HG03064 (cell line): Measurements from ENCODE around the gene COL4A2.

ENCODE experiments used
- ATAC-seq: cut with Tn5 transposase; IDR thresholded peaks from one replicate; pipeline ENCODE4 v1.9.1; 2021; ENCODE audit warnings: low read depth; ENCODE audit not compliant: unreplicated experiment

Gene COL4A2

DNA sequence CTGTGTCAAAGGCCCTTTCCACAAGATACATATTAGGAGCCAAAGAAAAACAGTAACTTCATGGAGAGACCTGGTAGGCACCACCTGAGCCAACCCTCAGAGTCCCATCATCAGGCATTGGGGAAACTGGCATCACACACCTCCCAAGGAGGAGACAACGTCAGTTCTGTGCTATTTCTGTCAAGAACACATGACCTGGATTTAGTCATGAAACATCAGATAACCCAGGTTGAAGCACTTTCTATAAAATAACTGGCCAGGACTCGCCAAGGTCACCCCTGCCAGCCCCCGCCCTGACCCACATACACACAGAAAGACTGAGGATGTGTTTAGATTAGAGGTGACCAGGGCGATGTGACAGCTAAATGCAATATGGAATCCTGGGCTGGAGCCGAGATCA, 35.8 kb upstream of the COL4A2 start:
- no peak for ATAC-seq

DNA sequence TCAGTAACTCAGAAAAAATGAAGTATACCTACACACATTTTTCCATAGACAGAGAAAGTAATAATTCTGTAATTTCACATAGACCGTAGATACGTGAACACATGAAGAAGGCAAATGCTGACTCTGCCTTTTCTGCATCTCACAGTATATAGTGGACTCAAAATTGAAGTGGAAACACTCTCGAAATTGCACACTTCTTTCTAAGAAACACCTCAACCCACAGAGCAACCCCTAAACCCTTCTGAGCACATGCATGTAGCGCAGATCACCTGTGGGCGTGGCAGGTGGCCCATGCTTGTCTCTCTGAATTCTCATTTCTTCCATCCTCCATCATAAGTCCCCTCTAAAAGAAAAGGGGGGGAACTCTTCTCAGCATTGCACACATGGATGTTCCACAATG, 34.9 kb upstream of the COL4A2 start:
- ATAC-seq, result no peak

DNA sequence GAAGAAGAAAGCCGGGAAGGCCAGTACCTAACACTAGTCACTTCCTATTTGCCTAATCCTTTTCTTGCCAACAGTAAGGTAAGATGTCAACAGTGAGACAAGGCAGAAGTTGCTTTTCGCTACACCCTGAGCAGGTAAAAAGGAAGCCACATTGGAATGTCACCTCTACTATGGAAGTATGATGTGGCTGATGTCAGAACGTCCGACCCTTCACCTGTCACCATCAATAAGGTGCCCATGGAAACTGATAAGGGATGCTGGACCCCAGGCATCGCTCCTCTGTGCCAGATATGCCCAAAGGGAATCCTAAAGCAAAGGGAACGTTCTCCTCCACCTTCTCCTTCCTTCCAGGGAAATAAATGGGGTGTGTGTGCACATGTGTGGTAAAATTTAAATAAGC, 34.4 kb upstream of the COL4A2 start:
- no peak for ATAC-seq

DNA sequence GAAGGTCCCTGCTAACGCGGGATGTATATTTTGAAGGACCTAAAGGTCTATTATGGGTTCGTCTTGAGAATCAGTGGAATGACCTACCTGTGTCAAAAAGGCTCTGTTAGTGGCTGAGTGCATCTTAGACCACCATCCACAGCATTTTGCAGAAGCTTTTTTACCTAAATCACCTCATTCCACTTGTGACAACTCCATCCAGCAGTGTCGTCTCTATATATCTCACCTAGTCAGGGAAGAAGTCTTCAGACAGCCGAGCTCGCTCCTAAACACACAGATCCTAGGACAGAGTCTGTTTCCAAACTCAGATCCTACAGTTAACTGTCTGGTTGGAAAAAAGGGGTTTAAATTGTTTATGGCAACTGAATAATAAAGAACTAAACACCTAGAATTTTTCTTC, 33.8 kb upstream of the COL4A2 start:
- ATAC-seq, result no peak

DNA sequence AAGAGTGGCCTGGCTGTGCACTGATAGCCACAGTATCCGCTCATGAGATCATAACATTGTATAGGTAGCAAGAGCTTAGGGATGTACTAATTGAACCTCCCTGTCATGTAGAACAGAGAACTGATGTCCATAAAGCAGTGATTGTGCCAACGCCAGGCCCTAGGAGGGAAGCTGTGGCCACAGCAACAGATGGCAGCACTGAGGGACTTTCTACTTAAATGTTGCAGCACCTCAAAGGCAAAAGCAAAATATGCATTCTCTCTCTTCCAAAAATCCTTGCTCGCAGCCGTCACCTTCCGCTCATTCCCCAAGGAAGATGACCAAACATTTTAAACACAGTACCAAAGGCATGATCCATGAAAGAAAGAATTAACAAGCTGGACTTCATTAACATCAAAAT, 32.4 kb upstream of the COL4A2 start:
- no peak for ATAC-seq

DNA sequence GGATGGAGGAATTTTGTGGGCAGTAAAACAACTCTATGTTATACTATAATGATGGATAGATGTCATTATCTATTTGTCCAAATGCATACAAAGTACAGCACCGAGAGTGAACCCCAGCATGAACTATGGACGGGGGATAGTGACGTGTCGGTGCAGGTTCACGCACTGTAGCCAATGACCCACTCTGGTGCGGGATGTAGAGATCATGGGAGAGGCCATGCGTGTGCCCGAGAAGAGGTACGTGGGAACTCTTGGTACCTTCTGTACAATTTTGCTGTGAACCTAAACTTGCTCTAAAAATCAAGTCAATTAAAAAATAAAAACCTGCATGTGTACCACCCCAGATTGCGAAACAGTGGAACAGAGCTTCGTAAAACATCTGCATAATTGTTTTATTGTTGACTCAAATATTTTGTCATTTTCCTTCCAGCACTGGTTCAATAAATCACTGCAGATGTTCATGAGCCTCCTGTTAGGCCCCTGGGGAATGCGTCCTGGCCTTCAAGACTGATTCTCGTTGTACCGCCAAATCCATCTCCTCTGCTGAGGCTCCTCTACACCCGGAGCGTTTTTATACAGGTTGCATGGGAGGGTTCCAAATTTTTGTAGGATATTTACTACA, 31.0 kb upstream of the COL4A2 start:
- no peak for ATAC-seq

DNA sequence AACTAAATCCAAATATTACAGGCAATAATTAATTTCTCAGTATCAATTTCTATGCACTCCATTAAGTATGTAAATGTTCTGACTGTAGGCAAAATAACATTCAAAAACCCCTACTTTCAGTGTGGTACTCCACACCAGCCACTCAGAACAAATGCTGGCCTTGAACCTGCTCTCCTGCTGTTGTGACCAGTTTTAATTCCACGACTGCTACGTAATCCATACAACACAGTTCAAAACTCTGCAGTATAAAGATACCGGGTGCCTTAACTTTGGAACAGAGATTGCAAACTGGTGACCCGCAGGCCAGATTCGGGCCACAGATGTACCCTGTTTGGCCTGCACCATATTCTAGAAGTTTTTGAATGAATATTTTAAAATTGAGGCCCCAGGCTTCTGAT, 30.5 kb upstream of the COL4A2 start:
- no peak for ATAC-seq

DNA sequence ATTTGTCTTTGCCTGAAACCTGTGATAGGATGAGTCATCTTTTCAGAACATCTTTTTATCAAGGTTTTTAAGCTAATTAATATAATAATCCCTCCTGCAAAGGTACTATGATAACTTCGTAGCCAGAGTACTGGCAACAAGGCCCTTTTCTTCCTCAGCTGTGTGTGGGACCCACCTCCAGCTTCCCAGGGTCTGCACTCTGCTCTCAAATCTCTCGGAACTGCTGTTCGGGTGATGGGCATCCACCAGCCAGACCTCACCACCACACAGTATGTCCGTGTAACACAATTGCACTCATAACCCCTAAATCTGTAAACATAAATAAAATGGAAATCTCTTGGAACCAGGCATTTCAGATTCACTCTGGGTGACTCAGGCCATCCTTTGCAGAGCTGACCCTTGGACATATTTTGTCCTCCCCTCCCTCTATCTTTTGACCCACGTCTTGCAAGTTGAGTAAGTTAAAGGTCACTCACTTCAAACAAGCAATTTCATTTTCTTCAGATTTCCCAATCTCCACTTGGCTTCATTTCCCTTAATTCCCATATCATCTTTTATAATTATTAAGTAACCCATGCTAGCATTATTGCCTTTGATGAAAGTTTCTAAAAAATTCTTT, 29.6 kb upstream of the COL4A2 start:
- no peak for ATAC-seq

DNA sequence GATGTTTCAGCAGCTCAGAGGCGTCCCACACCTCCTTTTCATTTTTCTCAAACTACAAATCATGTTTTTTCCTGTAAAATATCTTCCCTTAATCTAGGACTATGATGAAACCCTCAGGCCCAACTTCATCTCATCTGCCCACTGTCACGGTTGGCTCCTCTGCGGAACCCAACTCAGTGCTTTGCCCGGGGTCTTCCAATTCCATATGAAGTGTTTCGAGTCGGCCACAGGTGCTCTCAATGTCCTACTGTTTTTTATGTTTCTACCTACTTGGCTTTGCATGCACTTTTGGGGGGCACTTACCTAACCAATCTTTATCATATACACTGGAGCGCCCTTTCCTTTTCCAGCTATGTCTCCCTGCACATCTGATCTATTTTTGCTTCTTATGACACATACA, 28.2 kb upstream of the COL4A2 start:
- ATAC-seq, result no peak

DNA sequence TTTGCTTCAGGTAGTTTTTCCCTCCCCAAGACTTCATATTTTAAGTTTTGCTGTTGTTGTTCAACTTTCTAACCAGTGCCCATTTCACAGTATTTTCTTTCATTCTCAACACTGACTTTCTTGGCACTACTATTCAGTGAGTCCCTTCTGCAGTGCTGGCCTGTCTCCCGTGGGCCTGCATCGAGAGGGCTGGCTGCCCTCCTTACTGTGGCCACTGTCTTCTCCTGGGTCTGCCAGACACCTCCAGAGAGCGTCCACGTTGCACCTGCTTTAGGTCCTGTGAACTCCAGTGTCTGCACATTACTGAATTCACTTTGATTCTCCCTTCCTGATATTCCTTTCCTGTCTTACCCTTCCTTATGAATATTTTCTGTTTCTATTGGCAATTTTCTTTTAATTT, 27.4 kb upstream of the COL4A2 start:
- ATAC-seq, result no peak

DNA sequence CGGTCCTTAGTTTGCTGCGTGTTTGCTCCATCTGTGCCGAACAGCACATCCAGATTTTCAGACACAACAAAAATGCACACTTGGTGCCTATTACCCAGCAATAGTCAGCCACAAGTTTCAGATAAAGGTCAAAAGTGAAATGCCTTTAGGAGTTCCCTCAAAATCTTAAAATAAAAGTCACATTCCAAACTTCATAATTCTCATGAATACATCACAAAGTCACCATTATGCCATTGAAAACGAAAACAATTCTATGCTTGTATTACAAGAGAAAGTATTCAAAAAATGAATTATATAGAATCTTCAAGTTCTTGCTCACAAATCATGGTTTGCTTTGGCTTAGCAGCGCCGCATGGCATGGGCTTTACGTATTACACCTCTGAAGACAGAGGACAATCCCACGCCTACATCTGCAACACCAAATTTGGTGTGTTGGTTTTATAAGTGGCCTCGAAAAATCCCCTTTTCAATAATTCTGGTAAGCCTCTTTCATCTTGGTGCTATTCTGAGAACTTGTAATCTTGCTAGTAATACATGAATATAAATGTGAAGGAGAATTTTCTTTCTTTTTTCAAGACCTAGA, 26.8 kb upstream of the COL4A2 start:
- ATAC-seq, result no peak

DNA sequence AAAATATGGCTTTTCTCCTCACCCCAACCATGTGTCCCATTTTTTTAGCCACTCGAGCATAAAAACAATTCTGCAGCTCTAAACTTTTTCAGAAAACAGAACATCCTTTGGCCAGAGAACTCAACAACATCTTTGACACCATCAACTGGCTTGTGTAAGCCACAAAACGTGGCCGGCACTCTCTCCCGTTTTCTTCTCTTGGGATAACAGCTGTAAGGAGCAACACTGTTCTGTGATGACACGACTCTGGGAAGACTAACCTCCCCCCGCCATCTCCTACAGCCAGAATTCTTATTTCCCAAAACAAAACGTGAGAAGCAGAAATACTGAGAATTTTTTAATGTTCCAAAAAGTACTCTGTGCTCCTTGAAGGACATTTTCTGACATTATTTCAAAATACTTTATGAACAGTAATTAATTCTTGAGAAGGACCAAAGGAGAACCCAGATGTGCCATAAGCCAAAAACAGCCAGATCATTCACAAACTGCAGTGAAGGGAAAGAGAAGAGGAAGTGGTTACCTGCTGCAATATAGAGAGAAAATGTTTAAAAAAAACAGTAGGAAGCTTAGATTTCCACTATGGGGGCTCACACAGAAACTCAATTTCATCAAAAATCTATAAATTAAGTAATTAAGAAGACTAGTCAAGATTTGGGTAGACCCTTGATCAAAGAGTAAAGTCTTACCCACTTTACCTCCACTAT, 25.9 kb upstream of the COL4A2 start:
- no peak for ATAC-seq

DNA sequence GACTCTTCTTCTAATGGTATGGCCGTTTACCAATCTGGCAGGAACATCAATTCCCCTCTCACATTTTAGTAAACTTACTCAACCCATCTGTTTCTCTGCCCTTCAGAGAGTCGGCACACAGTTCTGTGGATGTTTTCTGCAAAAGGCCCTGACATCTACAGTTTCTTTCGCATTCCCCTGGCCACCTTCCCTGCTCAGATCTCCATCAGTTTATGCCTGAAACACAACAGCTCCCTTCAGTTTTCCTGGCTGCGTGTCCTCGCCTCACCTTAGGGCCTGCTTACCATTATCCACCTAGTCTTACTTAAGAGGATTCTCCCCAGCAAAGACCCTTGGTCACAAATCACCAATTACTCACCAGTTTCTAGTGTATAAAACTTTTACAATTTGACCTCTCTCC, 25.3 kb upstream of the COL4A2 start:
- ATAC-seq, result no peak

DNA sequence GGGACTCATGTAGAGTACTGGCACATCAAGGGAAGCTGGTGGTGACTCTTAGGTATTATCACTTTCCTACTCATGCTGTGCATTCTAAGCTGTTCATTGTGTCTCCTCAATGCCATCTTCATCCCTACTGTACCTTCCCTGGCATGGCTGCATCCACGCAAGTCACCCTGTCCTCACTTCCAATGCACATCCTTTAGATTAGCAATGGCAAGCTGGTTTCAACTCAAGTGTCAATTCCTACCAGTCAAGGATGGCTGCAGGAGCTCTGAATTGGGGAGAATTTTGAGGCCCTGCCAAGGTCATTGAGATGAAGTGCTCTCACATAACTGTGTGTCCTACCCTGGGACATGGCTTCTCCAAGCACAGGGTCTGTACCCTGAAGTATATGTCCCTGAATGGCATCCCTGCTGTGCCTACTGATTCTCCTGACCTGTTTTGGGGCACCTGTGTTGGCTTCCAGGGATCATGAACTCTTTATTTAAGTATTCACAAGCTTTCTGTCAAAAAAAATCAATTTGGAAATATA, 24.7 kb upstream of the COL4A2 start:
- no peak for ATAC-seq

DNA sequence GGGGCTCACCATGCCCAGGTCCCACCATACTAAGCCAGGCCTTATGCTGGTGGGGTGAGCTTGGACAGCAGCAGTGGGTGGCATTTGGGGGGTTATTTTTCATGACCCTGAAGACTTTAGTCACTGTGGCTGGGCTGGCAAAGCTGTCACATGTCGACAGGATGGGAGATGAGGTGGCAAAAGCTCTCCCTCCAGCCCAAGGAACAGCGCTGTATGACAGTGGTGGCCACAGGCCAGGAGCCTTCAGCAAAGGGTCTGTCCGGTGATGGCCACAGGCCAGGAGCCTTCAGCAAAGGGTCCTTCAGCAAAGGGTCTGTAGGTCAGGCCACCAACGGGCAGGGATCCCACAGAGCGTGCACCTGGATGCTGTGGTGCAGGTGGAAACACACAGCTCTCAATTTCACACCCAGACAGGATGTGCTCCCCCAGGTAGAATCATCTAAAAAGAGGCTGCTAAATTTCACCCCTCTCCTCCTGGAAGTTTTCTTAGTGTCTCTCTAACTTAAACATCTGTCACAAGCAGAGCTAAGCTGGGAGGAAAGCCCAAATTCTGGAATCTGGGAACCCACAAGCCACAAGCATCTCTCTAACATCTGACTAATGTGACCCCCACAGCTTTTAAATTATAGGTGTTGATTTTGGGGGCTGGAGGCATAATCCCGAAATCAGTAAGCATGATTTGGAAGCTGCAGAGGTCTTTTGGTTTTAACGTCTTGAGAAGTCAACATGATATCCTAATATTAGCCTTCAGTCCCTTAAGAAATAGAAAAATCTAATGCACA, 23.2 kb upstream of the COL4A2 start:
- ATAC-seq, result no peak

DNA sequence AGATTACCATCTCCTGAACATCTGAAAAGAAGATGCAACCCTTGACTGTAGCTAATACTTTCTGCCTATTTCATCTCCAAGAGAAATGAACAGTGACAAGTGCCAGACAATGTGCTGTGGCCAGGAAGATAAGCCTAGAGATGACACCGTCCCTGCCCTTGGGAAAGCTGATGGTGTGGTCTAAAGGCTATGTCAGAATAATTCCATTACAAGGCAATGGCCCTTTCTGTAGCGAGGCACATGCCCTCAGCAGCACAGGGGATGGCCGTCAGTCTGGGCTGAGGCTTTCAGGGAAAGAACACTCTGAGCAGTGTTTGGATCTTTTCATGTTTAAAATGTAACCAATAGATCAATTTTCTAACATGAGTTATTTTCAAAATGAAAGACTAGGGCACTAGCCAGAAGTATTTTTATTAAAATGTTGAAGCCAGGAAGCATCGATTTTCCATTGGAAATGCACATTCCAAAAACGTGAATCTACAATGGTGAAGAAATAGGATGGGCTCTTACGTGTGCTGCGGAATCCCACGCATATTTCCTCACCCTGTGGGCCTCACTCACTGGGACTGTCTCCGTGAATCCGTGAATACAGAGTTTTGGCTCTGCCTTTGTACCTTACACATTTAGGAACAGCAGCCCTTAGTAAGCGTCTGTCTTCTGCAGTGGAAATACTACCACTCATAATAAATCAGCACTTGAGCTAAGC, 22.2 kb upstream of the COL4A2 start:
- no peak for ATAC-seq

DNA sequence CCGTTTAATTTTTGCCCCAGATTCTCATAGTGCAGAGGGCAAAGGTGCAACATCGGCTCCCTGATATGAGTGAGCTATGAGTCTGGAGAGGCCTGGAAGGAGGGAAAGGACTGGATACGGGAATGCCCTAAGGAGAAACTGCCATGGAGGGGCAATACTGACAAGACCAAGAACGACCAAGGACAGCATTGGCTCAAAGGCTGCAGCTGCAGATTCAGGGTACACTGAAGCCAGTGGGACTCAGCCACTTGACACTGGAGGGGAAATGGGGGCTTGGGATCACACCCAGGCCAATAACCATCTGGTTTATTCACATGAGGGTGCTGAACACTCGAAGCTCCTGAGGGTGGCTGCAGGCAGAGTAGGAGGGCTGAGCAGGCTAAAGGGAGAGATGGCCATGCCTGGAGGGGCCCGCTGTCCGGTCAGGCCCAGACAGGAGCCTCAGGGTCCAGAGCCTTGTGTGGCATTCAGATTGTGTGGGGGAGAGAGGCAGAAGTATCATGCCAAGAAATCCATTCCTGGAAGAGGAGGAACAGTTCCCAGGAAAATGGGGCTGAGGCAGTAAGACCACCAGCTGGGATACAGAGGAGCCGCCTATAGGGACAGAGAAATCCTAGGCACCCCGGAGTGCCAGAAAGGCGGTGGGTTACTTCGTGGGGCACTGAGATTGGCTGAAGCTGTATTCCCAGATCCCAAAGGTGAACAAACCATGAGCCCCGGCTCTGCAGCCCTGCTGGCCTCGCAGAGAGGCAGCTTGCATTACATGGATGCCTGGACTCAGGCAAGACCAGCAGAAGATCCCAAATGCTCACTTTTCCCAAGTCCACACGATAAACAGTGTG, 20.9 kb upstream of the COL4A2 start:
- ATAC-seq, result no peak

DNA sequence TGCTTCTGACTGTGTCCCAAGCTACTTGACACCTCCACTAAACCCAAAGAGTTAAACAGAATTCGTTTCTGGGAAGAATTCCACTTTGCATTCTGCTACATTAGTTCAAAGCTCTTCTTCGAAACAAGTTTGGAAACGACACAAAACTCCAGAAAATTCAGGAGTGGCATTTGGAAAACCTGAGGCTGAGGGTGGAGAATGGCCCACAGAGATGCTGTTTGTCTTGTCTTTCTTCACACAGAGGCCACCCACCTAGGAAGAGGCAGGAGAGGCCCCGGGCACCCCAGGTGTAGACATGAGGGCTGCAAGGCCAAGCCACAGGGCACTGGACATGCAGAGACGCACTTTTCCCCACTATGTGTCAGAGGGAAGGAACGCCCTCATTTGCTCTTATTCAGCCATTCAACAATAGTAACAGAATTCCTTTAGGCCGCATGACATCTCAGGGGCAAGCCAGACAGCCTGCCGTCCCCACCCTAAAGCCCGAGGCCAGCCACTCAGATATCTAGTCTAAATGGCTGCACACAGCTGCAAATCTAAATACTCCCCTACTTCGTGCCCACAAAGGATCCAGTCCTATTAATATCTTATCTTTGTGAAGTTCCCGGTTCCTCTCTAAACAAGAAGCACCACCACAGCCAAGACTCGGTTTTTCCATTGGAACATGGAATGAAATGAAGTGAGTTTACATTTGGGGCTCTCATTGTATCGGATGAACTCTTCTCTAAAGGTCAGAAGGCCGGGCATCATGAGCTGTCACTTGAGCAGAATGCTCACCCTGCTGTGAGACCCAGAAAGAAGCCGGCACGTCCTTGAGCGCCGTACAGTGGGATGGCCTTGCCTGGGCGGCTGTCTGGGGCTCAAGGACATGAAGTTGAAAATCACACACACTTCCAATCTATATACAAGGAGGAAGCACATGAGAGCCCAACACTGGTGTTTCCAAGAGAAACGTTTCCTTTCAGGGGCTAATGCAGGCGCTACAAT, 20.0 kb upstream of the COL4A2 start:
- ATAC-seq, result no peak
